OCI-LY3 (cell line): ENCODE results near the gene MIEF1.

Experiments
- EZH2phosphoT487 ChIP-seq: fragments of 200-600 bp; shearing (Covaris generic); IDR thresholded peaks from 2 replicates; pipeline ENCODE4 v1.6.1; 2018; ENCODE audit warnings: antibody characterized with exemption, mixed run types, low read depth
- TF ChIP-seq, protein P1 (sequence below): fragments of 200-600, 300-600 bp; sonication (generic); IDR thresholded peaks from 2 replicates; pipeline ENCODE4 v1.5.1; 2014; ENCODE audit warnings: antibody characterized with exemption, low read length, low read depth

DNA sequence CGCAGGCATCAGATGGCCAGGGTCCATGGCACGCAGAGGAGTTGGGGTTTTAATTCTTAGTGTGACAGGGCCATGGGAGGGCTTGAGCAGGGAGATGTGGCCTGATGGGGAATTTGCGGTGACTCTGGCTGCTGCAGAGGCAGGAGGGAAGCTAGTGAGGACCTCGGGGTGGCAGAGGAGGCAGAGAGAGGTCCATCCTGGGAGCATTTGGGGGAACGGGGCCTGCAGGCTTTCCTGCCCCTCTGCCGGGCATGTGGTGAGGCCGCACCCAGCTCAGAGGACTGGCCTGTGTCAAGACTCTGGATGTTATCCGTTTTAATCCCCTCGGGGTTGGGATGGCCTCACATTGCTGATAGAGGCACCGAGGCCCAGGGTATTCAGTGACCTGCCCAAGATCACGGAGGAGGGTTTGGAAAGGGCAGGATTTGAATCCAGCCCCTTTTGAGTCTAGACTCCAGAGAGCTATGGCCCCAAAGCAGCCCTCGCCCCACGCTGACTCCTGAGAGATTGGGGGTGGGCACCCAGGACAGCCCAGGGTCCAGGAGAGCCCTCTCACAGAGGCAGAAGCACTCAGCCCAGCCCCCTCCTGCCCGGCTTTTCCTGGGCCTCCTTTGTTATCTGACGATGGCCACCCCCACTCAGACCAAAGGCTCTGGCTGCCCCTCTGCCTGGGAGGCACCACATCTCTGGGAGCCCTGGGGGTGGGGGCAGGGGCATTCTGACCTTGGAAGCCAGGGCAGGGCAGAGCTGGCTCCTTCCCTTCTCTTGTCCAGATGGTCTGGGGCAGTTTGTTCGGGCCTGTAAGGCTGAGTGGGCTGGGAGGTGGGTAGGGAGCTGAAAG lies 31.4 kb upstream of the MIEF1 start:
- TF ChIP-seq, protein P1, sequence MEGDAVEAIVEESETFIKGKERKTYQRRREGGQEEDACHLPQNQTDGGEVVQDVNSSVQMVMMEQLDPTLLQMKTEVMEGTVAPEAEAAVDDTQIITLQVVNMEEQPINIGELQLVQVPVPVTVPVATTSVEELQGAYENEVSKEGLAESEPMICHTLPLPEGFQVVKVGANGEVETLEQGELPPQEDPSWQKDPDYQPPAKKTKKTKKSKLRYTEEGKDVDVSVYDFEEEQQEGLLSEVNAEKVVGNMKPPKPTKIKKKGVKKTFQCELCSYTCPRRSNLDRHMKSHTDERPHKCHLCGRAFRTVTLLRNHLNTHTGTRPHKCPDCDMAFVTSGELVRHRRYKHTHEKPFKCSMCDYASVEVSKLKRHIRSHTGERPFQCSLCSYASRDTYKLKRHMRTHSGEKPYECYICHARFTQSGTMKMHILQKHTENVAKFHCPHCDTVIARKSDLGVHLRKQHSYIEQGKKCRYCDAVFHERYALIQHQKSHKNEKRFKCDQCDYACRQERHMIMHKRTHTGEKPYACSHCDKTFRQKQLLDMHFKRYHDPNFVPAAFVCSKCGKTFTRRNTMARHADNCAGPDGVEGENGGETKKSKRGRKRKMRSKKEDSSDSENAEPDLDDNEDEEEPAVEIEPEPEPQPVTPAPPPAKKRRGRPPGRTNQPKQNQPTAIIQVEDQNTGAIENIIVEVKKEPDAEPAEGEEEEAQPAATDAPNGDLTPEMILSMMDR, result no peak
- TF ChIP-seq EZH2phosphoT487, result no peak
